Peyer's patch (tissue), 4 donors: ENCODE data around the gene TMIGD3.

Experiments
- POLR2A ChIP-seq, 2 donors: fragments of 450-650 bp; IDR thresholded peaks; one replicate each; pipeline ENCODE4 v1.5.1; 2017; ENCODE audit warnings: antibody characterized with exemption in 2 of 2, mild to moderate bottlenecking in 2 of 2, moderate library complexity in 2 of 2
- TF ChIP-seq, protein P1 (sequence below), 6 experiments: fragments of 450-650 bp in 4 of 6; fragments of 200-600 bp in 2 of 6; sonication (generic) in 1 of 6; IDR thresholded peaks; one replicate each; pipeline ENCODE4 v1.5.1; 2017 to 2019; ENCODE audit warnings: antibody characterized with exemption in 6 of 6, mild to moderate bottlenecking in 3 of 6, moderate library complexity in 1 of 6

DNA sequence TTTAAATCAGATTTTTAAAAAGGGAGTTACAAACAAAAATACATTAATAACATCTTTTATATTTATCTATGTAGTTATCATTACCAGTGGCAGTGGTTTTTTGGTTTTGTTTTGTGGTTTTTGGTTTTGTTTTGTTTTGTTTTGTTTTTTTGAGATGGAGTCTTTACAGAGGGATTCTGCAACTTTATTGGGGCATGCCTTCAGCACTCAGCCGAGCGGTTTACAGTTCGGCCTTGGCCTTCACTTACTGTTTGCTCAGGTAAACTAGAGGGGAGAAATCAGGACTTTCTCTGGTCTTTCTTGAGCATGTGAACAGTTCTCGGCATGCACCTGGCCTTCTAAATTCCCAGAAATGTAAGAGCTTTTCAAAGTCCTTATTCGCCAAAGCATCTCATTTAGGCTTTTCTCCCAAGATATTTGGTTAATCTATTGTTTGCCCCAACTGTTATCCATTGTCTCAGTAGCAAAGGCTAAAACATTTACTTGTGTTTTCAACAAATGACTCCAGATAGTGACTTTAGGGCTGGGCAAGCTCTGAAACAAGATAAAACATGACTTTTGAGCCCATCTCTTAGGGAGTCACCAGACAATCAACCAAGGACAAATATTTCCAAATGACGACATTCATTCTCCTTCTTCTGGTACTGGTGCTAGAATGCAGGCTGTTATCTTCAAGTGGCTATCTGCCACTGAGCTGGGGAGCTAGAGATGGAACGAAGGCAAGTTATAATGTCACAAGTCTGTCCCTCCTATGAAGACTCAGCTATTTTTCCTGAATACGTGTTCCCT lies 48.4 kb upstream of the TMIGD3 start:
- TF ChIP-seq, protein P1, sequence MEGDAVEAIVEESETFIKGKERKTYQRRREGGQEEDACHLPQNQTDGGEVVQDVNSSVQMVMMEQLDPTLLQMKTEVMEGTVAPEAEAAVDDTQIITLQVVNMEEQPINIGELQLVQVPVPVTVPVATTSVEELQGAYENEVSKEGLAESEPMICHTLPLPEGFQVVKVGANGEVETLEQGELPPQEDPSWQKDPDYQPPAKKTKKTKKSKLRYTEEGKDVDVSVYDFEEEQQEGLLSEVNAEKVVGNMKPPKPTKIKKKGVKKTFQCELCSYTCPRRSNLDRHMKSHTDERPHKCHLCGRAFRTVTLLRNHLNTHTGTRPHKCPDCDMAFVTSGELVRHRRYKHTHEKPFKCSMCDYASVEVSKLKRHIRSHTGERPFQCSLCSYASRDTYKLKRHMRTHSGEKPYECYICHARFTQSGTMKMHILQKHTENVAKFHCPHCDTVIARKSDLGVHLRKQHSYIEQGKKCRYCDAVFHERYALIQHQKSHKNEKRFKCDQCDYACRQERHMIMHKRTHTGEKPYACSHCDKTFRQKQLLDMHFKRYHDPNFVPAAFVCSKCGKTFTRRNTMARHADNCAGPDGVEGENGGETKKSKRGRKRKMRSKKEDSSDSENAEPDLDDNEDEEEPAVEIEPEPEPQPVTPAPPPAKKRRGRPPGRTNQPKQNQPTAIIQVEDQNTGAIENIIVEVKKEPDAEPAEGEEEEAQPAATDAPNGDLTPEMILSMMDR (IDR thresholded peaks at IDR 0.05) = no peak
- no peak for TF ChIP-seq POLR2A (IDR thresholded peaks at IDR 0.05)
